ENCODE measurements around the gene TAS1R2.
"Not testable (repeated sequence)": the region's sequence is repeated elsewhere in the genome, so short reads cannot be mapped to it uniquely, and the experiment has no call there.

The TAS1R2 gene

DNA sequence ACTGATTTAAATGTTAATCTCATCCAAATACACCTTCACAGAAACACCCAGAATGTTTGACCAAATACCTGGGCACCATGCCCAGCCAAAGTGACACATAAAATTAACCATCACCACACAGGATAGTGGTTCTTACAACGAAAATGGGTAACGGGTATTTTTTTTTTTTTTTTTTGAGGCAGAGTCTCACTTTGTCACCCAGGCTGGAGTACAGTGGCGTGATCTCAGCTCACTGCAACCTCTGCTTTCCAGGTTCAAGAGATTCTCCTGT lies 11.1 kb upstream of the TAS1R2 start:
- in situ Hi-C loops (cut with MboI; ENCODE audit: low sequenced_read_pairs) = not testable (repeated sequence)

DNA sequence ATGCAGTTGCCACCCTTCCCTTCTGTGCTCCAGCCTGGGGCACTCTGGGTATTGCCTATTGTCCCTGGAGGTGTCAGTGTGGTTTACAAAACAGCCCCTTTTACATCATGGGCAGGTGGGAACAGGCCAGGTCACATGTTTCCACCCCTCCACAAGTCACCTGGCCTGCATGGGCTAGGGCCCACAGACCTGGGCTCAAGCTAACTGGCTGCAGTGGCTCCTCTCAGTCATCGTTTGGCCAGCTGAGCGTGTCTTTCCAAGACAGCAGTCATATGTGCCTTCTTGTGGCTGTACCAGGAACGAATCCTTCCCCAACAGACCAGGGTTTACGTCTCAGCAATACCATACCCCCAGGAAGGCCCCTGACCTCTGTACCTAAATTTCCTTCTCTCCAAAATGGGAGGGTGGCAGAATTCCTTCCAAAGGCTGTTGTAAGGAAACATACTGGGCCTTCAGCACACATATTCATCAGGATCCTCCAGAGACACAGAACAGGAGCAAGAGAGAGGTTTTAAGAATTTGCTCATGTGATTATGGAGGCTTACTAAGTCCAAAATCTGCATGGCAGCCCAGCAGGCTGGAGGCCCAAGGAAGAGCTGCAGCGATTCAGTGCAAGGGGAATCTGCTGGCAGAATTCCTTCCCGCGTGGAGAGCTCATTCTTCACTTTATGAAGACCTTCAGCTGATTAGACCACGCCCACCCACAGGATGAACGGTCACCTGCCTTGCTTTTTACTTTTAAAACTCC lies 10.6 kb upstream of the TAS1R2 start:
- in situ Hi-C loops (cut with MboI; ENCODE audit: low sequenced_read_pairs) = no loop called here

DNA sequence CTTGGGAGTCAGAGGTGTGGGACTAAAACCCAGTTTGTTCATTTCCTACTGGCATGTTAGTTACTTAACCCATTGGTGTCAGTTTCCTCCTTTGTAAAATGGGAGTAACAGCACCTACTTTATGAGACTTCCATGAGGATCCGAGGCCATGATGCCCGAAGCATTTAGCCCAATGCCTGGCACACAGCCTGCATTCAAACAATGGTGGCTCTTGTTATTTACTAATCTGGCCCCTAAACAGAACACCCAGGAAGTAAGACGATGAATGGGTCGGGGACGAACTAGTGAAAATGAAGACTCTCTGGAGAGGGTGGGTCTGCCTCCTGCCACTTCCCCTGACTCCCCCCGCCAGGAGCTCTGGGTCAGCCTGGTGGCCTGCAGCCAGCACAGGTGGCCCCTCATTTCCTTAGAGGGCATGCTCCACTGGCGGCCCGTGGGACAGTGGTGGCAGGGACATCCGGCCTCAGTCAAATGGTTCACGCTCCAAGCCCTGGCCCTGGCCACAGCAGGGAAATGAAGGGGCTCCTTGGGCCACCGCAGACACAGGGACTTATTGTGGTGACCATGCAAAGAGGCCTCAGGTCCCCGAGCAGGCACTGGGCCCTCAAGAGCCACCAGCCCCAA lies 9.5 kb upstream of the TAS1R2 start:
- in situ Hi-C loops (cut with MboI; ENCODE audit: low sequenced_read_pairs) = no loop called here

DNA sequence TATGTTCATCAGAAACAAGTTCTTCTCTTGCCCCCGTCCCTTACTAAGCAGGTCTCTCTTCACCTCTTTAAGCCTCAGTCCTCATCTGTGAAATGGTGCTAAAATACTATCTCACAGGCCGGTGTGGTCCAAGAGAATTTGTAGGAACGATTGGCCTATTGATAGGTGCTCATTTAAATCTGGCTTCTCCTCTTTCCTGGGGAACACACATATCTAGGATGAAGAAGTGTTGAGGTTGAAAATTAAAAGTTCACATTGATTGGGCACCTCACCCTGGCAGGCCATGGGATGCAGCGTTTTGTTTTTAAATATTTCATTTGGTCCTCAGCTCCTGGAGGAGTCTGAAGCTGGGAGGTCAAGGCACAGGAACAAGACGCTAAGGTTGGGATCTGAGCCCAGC lies 8.9 kb upstream of the TAS1R2 start:
- in situ Hi-C loops (cut with MboI; ENCODE audit: low sequenced_read_pairs) = no loop called here

DNA sequence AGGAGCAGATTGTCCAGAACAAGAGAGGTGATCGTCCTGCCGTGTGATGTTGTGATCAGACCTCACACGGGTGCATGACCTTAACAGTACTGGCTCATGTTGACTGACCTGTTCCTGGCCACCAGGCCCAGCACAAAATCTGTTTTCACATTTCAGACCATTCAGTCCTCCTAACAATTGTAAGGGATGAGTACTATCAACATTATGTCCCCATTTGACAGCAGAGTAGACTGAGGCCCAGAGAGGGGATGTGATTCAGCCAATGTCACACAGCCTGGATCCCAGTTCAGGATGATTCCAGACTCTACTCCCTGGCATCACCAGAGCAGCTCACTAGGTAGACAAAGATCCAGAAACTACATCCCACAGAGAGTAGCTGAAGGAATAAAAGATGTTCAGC lies 7.4 kb upstream of the TAS1R2 start:
- in situ Hi-C loops (cut with MboI; ENCODE audit: low sequenced_read_pairs) = no loop called here

DNA sequence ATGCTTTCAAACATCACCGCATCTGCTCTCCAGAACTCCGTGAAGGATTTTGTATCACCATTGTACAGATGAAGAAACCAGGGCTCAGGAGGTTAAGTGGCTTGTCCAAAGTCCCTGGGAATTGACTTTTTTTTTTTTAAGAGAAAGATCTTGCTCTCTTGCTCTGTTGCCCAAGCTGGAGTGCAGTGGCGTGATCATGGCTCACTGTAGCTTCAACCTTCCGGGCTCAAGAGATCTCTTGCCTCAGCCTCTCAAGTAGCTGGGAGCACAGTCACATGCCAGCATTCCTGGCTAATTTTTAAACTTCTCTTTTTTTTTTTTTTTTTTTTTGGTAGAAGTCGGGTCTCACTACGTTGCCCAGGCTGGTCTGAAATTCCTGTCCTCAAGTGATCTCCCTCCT lies 6.9 kb upstream of the TAS1R2 start:
- in situ Hi-C loops (cut with MboI; ENCODE audit: low sequenced_read_pairs) = no loop called here

DNA sequence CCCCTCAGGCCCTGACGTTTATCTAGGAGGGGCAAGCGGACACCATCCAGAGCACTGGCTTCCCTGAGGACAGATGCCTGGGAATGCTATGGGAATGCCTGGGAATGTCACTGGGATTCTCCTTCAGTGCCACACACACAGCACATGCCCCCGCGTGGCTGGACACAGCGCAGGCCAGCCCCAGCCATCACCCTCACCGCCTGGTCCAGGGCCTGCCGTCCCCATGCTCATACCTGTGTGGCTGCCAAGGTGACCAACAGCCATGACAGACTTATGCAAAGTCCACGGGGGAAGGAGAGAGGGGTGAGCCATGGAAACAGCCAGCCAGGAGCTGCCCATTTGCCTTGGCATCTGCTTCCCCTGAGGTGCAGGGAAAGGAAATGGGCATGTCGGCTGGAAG lies 5.7 kb upstream of the TAS1R2 start:
- in situ Hi-C loops (cut with MboI; ENCODE audit: low sequenced_read_pairs) = no loop called here

DNA sequence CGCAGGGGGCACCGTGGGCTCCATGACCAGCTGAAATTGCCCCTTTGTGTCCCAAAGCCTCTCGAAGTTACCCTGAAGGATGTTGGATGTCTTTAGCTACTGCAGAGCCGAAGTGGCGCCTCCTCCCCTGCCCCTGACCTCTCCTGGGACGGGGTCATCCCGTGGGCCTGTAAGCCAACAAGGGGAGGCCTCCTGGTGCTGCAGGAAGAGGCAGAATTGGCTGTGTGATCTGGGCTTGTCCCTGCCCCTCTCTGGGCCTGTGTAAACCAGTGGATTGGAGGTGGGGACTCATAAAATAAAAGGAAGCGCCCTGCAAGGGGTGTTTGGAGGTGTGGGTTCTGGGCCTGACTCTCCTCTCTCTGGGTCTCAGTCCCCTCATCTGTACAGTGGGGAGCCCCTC lies 2.1 kb upstream of the TAS1R2 start:
- in situ Hi-C loops (cut with MboI; ENCODE audit: low sequenced_read_pairs) = no loop called here

DNA sequence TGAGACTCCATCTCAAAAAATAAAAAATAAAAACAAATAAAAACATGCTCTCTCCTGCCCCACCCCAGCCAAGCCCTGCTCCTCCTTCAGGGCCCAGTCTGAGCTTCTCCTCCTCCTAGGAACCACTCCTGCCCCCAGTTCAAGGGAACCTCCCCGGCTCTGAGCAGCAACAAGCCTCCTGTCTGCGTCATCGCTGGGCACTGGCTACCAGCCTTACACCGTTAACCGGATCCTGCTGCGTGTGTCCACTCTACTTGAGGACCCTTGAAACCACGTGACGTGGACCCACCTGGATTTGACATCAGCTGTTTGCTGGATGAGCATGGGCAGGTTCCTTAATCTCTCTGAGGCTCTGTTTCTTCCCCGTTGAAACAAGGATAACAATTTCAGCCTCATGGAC lies 1.6 kb upstream of the TAS1R2 start:
- in situ Hi-C loops (cut with MboI; ENCODE audit: low sequenced_read_pairs) = no loop called here

DNA sequence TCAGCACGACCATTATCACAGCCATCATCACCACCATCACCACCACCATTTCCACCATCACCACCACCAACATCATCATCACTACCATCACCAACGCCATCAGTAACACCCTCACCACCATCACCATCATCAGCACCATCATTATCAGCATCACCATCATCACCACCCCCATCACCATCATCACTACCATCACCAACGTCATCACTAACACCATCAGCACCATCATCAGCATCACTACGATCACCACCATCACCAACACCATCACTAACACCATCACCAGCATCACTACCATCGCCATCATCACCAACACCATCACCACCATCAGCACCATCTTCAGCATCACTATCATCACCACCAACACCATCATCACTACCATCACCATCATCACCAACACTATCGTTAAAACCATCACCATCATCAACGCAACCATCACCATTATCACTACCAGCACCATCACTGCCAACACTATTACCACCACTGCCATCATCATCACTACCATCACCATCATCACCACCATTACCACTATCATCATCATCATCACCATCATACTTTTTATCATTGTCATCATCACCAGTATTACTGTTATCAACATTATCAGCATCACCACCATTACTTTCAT lies 1.3 kb downstream of the TAS1R2 start:
- in situ Hi-C loops (cut with MboI; ENCODE audit: low sequenced_read_pairs) = no loop called here

DNA sequence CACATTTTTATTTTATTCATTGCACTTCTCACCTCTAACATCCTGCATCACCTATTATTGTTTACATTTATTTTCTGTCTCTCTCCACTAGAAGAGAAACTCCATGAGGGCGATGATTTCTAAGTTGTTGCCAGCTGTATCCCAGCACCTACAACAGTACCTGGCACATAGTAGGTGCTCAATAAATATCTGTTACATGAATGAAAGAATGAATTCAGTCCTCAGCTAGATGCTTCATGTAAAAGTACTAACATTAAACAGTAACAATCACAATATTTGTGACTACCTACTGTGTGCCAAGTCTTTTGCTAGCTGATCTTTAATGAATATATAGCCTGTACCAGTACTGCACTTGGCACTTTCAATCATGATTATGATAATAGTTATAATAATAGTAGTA lies 3.0 kb downstream of the TAS1R2 start:
- in situ Hi-C loops (cut with MboI; ENCODE audit: low sequenced_read_pairs) = no loop called here

DNA sequence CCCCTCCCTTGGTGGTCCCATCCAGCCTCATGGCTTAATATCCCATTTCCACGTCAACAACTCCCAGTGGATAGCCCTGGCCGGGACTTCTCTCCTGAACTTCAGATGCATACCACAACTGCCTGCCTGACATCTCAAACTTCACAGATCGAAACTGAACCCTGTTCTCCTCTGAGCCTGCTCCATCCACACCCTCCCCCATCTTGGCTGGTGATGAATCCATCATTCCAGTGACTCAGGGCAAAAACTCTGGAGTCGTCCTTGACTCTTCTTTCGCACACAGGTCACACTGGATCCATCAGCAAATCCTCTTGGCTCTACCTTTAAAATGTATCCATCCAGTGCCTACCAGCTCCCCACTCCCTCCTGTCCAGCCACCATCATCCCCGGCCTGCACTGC lies 3.9 kb downstream of the TAS1R2 start:
- in situ Hi-C loops (cut with MboI; ENCODE audit: low sequenced_read_pairs) = no loop called here

DNA sequence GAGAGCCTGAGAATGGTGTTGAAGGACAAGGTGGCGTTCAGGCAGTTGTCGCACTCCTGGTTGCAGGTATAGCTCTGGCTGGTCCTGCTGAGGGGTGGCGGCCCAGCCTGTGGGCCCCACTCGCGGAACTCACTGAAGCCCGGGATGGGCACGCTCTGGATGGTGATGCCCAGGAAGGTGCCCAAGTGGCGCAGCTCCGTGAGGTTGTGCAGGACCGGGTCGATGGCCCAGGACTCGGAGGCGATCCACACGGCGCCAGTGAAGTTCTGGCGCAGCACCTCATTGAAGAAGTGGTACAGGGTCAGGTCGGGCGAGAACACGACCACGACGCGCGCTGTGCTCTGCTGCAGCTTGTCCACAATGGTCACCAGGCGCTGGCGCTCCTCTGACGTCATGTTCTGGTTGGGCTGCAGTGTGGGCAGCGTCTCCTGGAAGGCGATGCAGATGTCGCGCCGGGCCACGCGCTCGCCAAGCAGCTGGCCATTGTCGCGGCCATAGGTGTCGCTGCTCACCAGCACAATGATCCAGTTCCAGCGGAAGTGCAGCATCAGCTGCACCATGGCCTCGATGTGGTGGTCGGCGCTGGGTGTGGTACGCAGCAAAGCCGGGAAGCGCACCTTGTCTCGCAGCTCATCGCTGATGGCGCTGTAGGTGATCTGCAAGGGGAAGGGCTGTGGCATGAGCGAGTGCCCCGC lies 5.0 kb downstream of the TAS1R2 start:
- in situ Hi-C loops (cut with MboI; ENCODE audit: low sequenced_read_pairs) = no loop called here

DNA sequence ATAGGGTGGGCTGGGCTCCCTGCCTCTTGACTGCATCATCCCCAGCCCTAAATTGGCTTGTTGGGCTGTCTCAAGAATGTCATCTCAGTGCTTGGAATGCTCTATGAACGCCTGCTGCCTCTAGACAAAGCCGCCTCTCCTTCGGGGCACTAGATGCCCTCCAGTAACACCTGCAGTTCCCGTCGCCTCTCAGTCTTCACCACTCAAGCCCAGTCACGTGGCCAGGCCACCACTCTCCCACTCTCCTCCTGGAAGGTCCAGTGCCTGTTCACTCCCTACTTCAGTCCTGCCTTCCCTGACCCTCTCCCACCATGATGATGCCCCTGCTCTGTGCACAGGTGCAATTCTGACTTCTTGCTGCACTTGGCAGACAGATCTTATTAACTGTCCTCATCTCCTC lies 7.0 kb downstream of the TAS1R2 start:
- in situ Hi-C loops (cut with MboI; ENCODE audit: low sequenced_read_pairs) = no loop called here

DNA sequence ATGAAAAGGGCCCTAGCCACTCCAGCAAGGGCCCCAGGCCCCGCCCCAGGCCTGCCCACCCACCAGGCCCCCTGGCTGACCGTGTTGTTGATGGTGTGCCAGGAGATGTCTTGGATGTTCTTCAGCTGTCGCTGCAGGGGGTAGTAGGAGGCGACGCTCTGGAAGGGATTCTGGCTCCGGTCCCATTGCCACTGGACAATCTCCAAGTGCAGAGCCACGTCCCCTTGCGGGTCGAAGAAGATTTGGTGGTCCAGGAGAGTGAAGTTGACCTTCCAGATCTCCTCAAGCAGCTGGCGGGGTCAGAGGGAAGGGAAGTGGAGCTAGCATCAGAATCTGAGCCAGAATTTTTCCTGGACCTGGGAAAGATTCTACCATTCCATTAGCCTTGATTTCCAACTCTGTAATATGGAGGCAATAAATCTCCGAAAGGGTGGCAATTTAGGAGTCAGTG lies 10.2 kb downstream of the TAS1R2 start:
- in situ Hi-C loops (cut with MboI; ENCODE audit: low sequenced_read_pairs) = no loop called here

DNA sequence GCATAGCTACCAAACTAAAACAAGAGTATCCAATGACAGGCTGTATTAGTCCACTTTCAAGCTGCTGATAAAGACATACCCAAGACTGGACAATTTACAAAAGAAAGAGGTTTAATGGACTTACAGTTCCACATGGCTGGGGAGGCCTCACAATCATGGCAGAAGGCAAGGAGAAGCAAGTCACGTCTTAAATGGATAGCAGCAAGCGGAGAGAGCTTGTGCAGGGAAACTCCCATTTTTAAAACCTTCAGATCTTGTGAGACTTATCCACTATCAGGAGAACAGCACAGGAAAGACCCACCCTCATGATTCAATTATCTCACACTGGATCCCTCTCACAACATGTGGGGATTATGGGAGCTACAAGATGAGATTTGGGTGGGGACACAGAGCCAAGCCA lies 11.7 kb downstream of the TAS1R2 start:
- in situ Hi-C loops (cut with MboI; ENCODE audit: low sequenced_read_pairs) = not testable (repeated sequence)

DNA sequence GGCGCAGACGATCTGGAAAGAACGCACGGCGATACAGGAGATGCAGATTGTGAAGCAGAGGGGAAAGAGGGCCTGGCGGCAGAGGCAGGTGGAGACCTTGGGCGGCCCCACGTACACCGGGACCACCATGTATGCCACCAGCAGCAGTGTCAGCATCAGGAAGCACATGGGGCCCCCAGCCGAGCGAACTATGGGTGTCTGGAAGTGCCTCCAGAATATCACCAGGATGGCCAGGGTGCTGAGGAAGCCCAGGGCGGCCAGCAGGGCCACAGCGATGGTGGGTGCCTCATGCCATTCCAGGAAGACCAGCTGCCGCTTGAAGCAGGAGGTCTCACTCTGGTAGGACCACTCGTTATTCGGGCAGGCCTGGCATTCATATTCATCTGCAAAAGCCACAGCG lies 19.3 kb downstream of the TAS1R2 start:
- in situ Hi-C loops (cut with MboI; ENCODE audit: low sequenced_read_pairs) = no loop called here

DNA sequence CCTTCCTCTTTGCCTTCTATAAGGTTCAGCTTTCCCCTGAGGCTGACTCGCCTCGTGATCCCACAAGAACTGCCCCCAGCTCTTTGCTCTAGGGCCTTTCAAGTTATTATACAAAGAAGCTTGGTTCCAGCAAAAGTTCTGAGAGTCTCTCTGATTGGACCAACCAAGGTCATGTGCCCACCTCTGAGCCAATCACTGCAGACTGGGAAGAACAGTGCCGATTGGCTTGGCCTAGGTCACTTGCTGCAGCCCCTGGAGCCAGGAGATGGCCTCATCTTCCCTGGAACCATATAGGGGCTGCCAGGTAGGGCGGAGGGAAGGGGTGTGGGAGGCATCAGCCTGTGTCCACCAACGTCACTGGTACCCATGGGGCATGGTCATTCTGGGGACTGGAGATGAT lies 22.8 kb downstream of the TAS1R2 start:
- in situ Hi-C loops (cut with MboI; ENCODE audit: low sequenced_read_pairs) = no loop called here

DNA sequence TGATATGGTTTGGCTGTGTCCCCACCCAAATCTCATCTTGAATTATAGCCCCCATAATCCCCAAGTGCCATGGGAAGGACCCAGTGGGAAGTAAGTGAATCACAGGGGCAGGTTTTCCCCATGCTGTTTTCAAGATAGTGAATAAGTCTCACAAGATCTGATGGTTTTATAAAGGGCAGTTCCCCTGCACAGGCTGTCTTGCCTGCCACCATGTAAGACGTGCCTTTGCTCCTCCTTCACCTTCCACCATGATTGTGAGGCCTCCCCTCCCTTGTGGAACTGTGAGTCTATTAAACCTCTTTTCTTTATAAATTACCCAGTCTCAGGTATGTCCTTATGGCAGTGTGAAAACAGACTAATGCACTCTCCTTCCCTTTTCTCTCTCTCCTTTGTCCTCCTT lies 27.1 kb downstream of the TAS1R2 start:
- in situ Hi-C loops (cut with MboI; ENCODE audit: low sequenced_read_pairs) = not testable (repeated sequence)

DNA sequence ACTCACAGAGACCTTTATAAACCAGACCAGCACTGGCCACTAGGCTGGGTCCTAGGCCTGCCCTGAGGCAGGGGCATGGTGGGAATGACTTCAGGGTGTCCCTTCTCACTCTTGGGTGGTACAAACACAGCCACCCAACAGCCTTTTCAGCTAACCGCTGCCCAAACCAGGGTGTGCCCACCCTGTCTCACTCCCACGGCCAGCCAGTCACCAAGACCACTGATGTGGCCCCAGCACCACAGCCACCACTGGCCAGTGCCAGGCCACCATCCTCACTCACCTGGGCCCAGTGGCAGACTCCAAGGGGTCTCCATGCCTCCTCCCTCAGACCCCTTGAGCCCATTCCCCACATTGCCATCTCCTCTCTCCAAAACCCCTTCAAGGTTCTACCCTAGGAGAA lies 27.8 kb downstream of the TAS1R2 start:
- in situ Hi-C loops (cut with MboI; ENCODE audit: low sequenced_read_pairs) = no loop called here

DNA sequence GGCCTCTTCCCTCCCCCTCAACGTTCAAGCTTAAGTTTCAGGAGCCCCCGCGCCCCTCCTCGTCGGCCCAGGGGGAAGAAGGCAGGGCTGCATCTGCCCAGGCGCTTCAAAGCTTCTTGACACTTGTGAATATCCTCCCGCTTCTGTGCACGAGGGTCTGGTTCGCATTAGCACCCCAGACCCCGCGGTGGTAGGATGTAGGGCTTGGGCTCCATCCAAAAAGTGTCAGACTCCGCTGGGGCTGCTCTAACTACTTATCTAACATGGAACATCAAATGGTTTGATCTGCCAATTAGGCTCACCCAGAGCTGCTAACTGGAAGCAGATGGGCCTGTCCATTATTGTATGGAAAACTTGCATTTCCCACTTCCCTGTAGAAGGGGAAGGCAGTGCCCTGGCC lies 28.9 kb downstream of the TAS1R2 start:
- in situ Hi-C loops (cut with MboI; ENCODE audit: low sequenced_read_pairs) = no loop called here

DNA sequence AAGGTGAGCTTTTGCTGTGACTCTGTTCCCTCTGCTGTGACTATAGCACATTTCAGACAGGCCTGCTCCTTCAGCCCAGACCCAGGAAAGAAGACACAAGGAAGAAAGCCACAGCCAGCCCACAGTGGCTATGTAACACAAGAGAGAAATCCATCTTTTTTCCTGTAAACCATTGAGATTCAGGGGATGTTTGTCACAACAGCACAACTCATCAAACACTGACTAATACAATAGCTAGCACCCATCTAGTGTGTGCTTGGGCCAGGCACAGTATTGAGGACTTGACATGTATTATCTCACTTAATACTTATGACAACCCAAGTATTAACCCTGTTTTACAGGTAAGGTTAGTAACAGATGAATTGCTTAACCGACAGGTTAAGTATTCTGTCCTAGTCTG lies 29.8 kb downstream of the TAS1R2 start:
- in situ Hi-C loops (cut with MboI; ENCODE audit: low sequenced_read_pairs) = no loop called here

Data from HL-60/S4 treated with phorbol 12-myristate 13-acetate at 8.2 ng/mL for 4 days and 3 days (cell line).